Psoas muscle (tissue), 8 donors: ENCODE measurements around the gene ZNF496. TPM values are rescaled to one million over a fixed set of nuclear protein-coding genes. Genes with fewer than 3 reads are reported as not detected.
"Not testable (repeated sequence)": the region's sequence is repeated elsewhere in the genome, so short reads cannot be mapped to it uniquely, and the experiment has no call there.

Experiments
- ATAC-seq, 4 donors: fragments of 200-7000 bp; cut with Tn5 transposase; one replicate each; pipeline ENCODE4 v1.9.1; 2020; ENCODE audit warnings: moderate library complexity in 3 of 4, mild to moderate bottlenecking in 2 of 4
- DNase-seq, 2 donors: peaks; one replicate each; pipeline ENCODE4 v3.0.0-alpha.2; 2020
- H3K27ac ChIP-seq: fragments of 200-600 bp; one replicate; pipeline ENCODE4 v1.8.0; 2022
- H3K27me3 ChIP-seq, 3 donors: fragments of 200-600 bp in 1 of 3; one replicate each; pipeline versions ENCODE4 v1.6.1 to v1.8.0; 2013 to 2022; ENCODE audit warnings: low read length in 2 of 3, mild to moderate bottlenecking in 2 of 3, moderate library complexity in 1 of 3; ENCODE audit not compliant: insufficient read depth in 3 of 3
- H3K36me3 ChIP-seq, 2 donors: fragments of 200-600 bp in 1 of 2; one replicate each; pipeline versions ENCODE4 v1.6.1 to v1.8.0; 2013 to 2022; ENCODE audit warnings: low read depth in 1 of 2, mild to moderate bottlenecking in 1 of 2, moderate library complexity in 1 of 2; ENCODE audit not compliant: insufficient read depth in 1 of 2
- H3K4me1 ChIP-seq: fragments of 200-600 bp; one replicate; pipeline ENCODE4 v1.8.0; 2022
- H3K4me3 ChIP-seq: fragments of 200-600 bp; one replicate; pipeline ENCODE4 v1.8.0; 2022; ENCODE audit warnings: mild to moderate bottlenecking
- H3K9me3 ChIP-seq: fragments of 200-600 bp; one replicate; pipeline ENCODE4 v1.8.0; 2022
- CTCF ChIP-seq: fragments of 200-600 bp; IDR thresholded peaks from one replicate; pipeline ENCODE4 v1.8.0; 2022; ENCODE audit warnings: antibody characterized with exemption
- WGBS, 3 donors: extraction: QIAGEN DNeasy Blood & Tissue Kit; methylation state at CpG; one replicate each; pipeline versions ENCODE4 v1.1.6 to v1.1.7; 2013; 5-methylcytosine and 5-hydroxymethylcytosine counted together
- intact Hi-C, 2 donors: fragments of 100-400 bp; cut with DNase I; formaldehyde crosslinking; loops; one replicate each; pipeline versions ENCODE4 v1.11.0 to v1.14.2; 2022
- long read RNA-seq, 2 donors: library from polyadenylated mRNA; unstranded; transcript quantifications; one replicate each; pipeline ENCODE4 v2.0.0, GENCODE V29; 2021
- polyA plus RNA-seq, 3 donors: library from polyadenylated mRNA; stranded (reverse); fragments of 200-250 nt; gene quantifications; one replicate each; pipeline ENCODE4 v1.2.3, GENCODE V29; 2013
- total RNA-seq, 4 donors: library from RNA; stranded (reverse); fragmentation: NEBNext Ultra II Directional in 2 of 4; extraction: Animal tissue kit (Norgen Biotek cat#: 25700) in 2 of 4; gene quantifications; one replicate each; pipeline versions ENCODE4 v1.2.1 to v1.2.4, GENCODE V29; 2021 to 2023
- donor health status: healthy with polysubstance abuse.
- donor health status: DM: no; HTN: no; CAD: no; lungs with moderate emphysema.
- donor health status: Bipolar disorder and iron deficiency.
- donor health status: healthy.
- donor health status: DM: yes; HTN: yes; CAD: no.
- donor health status: DM: no; HTN: no; CAD: no.
- donor health status: DM: no; HTN: no; CAD: no.
- donor health status: DM: yes; HTN: yes; CAD: no.

The ZNF496 gene
- total RNA-seq (10 to 100 TPM; 19.5 to 24.2 (median 22.9) TPM), polyA plus RNA-seq (10 to 100 TPM in 1 of 3 donors, 1 to 10 TPM in 2; 4.3 to 16.7 (median 8.8) TPM)
- long read RNA-seq, donor 1, full-length matches to known transcripts: 3 of 13 reads
- long read RNA-seq, donor 1, partial matches to known transcripts: 0 of 13 reads
- long read RNA-seq, donor 1, other reads (novel, unspliced or antisense): 10 of 13 reads
- long read RNA-seq, donor 2, full-length matches to known transcripts: 3 of 39 reads
- long read RNA-seq, donor 2, partial matches to known transcripts: 1 of 39 reads
- long read RNA-seq, donor 2, other reads (novel, unspliced or antisense): 35 of 39 reads

- Histone ChIP-seq H3K4me3 (peak within 1 kb of the TSS; percentile 99), H3K27ac (peak within 1 kb of the TSS; percentile 95), H3K36me3 (peaks cover 4 to 35% of the 10 kb centered on the region in 2 donors), H3K27me3 (no peaks in the 10 kb centered on the region), H3K4me1 (peaks cover 40% of the 10 kb centered on the region), H3K9me3 (no peaks in the 10 kb centered on the region)
- DNase-seq (peak; percentile 87 to 95), ATAC-seq (peak; percentile 92 to 95 (median 94))
- intact Hi-C loops: loop anchor here (5.0 to 10.0 kb wide), 3 partner anchors 119 to 227 kb away; partner anchors contain the start of gene ZNF669 (in 1 of the 2)
- 0 to 1% (median 0%) methylated on average over 36 to 93 of the region's 93 CpGs for WGBS, 3 donors
- no peak for TF ChIP-seq CTCF
Observed at GRCh38 chr1:247331525-247332214, at the start of gene ZNF496. ZNF496 (minus strand) TSS chr1:247331867; CDS start chr1:247329578, 2,289 bp downstream.

DNA sequence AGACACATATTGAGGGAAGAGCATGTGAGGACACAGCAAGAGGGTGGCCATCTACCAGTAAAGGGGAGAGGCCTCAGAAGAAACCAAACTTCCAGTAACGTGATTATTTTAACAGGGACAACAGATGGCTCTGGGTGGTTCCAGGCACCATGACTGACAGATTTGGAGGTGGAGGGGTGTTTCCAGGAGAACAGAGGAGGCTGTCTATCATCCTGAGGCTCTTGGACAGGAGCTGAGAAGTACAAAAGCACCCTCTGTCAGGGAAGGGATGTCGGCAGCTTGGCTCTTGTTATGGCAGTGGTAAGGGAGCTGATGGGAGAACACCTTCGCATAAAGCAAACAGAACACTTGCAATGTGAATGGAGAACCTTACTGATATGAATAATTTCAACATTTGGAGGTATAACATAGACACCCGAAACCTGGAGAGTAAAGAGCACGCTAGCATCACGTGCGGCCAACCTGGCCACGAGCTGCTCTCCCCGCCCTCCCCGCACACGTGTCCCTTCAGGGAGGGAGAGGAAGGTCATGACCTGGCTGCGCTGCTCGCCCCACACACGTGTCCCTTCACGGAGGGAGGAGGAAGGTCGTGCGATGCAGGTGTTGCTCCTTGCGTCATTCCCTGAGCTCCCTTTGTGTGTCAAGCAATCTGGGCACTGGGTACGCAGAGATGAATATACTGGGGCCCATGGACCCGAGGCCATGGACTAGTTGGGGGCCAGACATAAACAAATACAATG lies 46.8 kb upstream of the ZNF496 start:
- 75 to 86% (median 82%) methylated on average over 20 of the region's 20 CpGs for WGBS, 3 donors

GRCh38 chr1:247377656-247378055 lies 46.0 kb upstream of the ZNF496 start:
- H3K36me3 ChIP-seq, H3K27me3 ChIP-seq, H3K4me3 ChIP-seq, ATAC-seq, DNase-seq, H3K4me1 ChIP-seq, H3K9me3 ChIP-seq, H3K27ac ChIP-seq: not testable (repeated sequence)
- 71 to 79% (median 73%) methylated on average over 7 of the region's 7 CpGs for WGBS, 3 donors
- intact Hi-C loops: loop anchor here in 1 of 2 donors (10.0 kb wide), 1 partner anchor 333 kb away; no protein-coding TSS in a partner anchor

More for the DNA sequence above, 46.8 kb upstream of the ZNF496 start:
- ATAC-seq: no peak
- TF ChIP-seq CTCF: no peak
- Histone ChIP-seq H3K4me1 (no peaks in the 10 kb centered on the region), H3K27ac (no peak overlapping the region), H3K9me3 (no peaks in the 10 kb centered on the region), H3K27me3 (peaks cover 0 to 5% (median 3%) of the 10 kb centered on the region in 3 donors), H3K36me3 (no peaks in the 10 kb centered on the region), H3K4me3 (no peak overlapping the region)
- intact Hi-C loops: loop anchor here in 1 of 2 donors (10.0 kb wide), 1 partner anchor 334 kb away; no protein-coding TSS in a partner anchor
- DNase-seq: no peak

DNA sequence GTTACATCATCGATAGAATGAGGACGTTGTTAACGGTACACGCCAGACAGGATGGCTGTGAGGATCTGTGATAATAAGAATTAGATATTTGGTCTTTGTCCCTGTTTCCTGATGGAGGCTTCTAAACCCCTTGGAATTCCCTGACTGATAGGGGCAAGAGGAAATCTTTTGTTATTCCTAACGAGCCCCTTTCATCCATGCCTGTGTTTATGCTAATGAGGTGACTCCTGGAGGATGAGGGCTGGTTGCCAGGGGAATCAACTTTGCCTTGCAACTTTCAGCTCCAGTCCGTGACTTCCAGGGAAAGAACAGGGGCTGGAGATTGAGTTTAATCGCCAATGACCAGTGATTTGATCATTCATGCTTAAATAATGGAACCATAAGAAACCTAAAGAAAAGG lies 45.0 kb upstream of the ZNF496 start:
- ATAC-seq: no peak
- intact Hi-C loops: loop anchor here in 1 of 2 donors (10.0 kb wide), 1 partner anchor 332 kb away; no protein-coding TSS in a partner anchor
- TF ChIP-seq CTCF: no peak
- peaks cover 0 to 5% (median 5%) of the 10 kb centered on the region in 3 donors for H3K27me3 ChIP-seq
- H3K4me3 ChIP-seq: no peak overlapping the region
- no peak for DNase-seq
- no peaks in the 10 kb centered on the region for H3K9me3 ChIP-seq
- H3K4me1 ChIP-seq: no peaks in the 10 kb centered on the region
- no peaks in the 10 kb centered on the region for H3K36me3 ChIP-seq
- no peak overlapping the region for H3K27ac ChIP-seq
- WGBS, 3 donors: 35 to 41% (median 38%) methylated on average over 7 of the region's 7 CpGs
